GM20000 (cell line): ENCODE data around the gene ALDH1A3.

ENCODE experiments used
- DNase-seq: peaks from one replicate; pipeline ENCODE4 v3.0.0; 2012; ENCODE audit warnings: low spot score
- CTCF ChIP-seq: IDR thresholded peaks from 2 replicates; pipeline ENCODE4 v1.5.1; 2012; ENCODE audit warnings: mild to moderate bottlenecking, control low read depth; ENCODE audit errors: extremely low read depth, missing control alignments

The ALDH1A3 gene

DNA sequence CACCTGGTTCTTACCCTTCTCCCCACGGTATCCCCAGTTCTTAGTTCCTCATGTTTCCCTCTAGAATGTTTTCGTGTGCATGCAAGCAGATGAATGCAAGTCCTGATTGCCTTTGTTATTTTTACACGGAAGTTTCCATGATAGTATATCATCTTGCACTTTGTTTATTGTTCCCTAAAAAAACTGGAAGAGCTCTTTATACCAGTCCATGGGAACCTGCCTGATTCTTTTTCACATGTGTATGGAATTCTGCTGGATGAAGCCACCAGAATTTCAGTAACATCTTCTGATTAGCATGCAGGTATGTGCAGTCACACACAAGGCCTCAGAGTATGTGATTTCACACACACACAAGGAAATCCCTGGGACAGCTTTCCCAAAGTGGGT, 23.5 kb downstream of the ALDH1A3 start:
- no peak for TF ChIP-seq CTCF

GRCh38 chr15:100905850-100906249, 26.2 kb downstream of the ALDH1A3 start:
- DNase-seq = no peak
- TF ChIP-seq CTCF = no peak

More for the DNA sequence above, 23.5 kb downstream of the ALDH1A3 start:
- no peak for DNase-seq

- no peak for TF ChIP-seq CTCF
- DNase-seq = no peak
Observed at GRCh38 chr15:100908466-100908865, 28.8 kb downstream of the ALDH1A3 start.

DNA sequence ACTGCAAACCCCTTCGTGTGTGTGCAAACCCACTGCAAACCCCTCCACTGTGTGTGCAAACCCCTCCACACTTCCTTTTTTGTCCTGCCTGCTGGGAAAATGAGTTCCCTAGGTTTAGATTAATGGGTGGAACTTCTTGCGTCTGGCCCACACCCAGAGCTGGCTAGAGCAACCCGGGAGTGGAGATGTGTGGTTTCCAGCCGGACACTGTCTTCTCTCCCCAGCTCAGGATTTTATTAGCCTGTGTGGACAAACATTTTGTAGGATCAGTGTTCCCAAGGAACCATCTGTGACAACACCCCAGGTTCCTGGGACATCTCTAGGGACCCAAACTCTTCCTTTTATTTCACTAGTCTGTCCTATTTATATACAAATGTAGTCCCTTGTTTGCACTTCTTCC, 29.9 kb downstream of the ALDH1A3 start:
- no peak for TF ChIP-seq CTCF
- DNase-seq = no peak

DNA sequence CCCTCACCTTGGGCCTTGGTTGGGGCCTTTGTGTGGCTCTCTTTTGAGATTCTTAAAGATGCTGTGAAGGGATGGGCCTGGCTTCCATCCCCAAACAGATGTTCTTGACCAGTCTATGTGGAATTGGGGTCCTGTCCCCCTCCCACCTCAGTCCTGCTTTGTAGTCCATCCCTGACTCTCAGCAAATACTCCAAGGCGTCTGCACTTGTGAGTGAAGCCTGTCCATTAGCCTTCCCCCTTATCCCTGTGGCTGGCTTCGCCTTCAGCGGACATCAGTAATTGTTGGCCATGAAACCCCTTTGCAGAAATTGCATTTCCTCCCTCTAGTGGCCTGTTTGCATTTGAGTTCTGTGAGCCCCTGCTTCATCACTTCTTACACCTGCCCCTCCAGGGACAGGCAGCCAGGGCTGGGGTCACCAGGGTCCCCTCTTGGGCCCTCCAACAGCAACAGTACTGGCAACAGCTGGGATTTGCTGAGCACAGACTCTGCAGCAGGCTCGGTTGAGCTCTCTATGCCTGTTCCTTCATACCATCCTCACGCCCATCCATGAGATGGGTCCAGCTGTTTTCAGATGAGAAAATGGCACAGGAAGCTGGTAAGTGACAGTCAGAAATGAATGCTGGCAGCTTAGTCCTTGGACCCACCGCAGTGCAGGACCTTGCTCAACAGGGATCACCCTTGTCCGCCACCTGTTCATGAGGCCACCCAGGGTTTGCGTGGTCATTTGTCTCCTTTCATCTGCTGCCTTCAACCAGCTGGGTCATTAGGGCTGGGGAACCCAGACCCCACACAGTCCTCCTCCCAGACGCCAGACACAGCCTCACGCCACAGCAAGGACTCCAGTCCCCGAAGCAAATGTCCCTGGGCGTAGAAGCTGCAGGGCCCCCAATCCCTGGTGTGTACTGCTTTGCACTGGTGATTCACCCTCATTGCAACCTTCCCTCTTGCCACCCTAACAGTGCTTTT, 30.6 kb downstream of the ALDH1A3 start:
- TF ChIP-seq CTCF = no peak
- DNase-seq = no peak

DNA sequence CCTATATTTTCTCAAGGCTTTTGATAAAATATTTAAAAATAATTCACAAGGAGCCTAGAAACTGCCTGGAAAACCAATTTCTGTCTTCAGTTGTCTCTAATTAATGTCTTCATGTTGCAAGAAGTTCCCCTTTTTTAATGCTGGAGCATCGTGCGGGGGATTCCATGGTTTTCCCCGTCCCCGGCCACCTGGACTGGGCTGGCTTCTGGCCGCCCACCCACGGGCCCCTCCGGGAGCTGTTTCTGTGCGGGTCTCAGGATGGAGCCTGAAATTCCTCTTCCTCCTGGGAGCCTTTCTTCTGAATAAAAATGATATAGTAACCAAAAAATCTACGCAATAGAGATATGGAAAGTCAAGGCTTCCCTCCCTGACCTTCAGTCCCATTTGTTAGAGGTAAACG, 31.5 kb downstream of the ALDH1A3 start:
- DNase-seq = no peak
- no peak for TF ChIP-seq CTCF

DNA sequence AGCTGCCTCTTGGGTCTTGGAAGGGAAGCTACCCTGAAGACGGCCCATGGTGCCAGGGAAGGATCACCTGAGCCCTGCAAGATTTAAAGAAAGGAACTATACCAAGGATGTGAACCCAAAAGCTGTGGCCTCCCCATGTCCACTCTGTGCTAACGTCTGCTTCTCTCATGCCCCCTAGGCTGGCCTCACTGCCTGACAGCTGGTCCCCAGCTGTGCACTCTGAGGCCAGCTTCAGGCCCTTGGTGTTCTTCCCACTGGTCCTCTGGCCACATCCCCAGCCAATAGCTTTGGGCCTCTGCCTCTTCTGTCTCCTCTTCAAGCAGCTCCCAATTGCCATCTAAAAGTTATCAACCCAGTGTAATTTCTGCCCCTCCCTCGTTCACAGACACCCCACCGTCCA, 34.3 kb downstream of the ALDH1A3 start:
- no peak for DNase-seq
- TF ChIP-seq CTCF = no peak
